Measurements from ENCODE around the gene VSTM2B. TPM values are rescaled to one million over a fixed set of nuclear protein-coding genes. Genes with fewer than 3 reads are reported as not detected.

Gene VSTM2B
- polyA plus RNA-seq, 1 of the 3 experiments (the other 2 are of a cell fraction), result not detected

DNA sequence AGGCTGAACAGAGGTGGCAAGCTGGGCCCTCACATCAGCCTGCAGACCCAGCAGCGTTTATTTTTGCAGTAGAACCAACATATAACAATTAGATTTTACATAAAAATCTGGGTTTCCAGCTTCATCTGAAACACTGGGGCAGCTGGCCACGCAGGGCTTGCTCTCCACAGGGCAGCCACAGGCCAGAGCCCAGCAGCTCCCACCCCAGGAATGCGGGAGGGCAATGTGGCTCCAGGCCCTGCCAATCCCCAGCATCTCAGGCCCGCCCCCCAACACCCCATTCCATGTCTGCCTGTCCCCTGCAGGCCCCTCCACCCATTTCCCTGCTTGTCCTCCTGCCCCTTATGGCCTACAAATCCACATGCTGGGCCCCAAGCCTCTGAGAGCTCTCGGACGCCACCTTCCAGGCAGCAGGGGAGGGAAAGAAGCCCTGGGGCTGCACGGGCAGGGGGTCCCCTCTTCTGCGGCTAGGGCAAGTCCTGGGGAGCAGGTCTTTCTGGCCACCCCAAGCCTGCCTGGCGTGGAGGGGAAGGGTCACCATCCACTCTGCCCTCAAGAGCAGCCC lies 15.0 kb upstream of the VSTM2B start:
- POLR2A ChIA-PET, result no interaction called here

DNA sequence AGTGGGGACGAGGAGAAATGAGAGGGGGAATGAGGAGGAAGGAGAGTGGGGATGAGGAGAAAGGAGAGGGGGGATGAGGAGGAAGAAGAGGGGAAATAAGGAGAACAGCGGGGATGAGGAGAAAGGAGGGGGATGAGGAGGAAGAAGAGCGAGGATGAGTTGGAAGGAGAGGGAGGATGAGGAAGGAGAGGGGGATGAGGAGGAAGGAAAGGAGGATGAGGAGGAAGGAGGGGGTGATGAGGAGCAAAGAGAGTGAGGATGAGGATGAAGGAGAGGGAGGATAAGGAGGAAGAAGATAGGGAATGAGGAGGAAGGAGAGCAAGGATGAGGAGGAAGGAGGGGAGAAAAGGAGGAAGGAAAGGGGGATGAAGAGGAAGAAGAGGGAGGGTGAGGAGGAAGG lies 14.0 kb upstream of the VSTM2B start:
- Histone ChIP-seq H3K4me1 (ENCODE audit: control insufficient read depth in 1 of 2, insufficient read depth in 2 of 2, low read depth in 1 of 2, low read length in 1 of 2) (no peaks in the 10 kb centered on the region), H3K9ac (no peak overlapping the region), H3K4me2 (no peak overlapping the region), H3F3A (replicated peaks; ENCODE audit: insufficient read depth) (no peaks in the 10 kb centered on the region), H3K4me3 (ENCODE audit: low read depth in 2 of 2, low read length in 1 of 2) (no peak overlapping the region), H3K27me3 (ENCODE audit: insufficient read depth) (no peaks in the 10 kb centered on the region), H3K79me2 (ENCODE audit: insufficient read depth) (no peaks in the 10 kb centered on the region), H4K20me1 (ENCODE audit: insufficient read depth) (no peaks in the 10 kb centered on the region), H2AFZ (ENCODE audit: low read depth) (no peak overlapping the region), H3K9me2 (no peaks in the 10 kb centered on the region), H3K36me3 (replicated peaks in 1 of 2; ENCODE audit: control insufficient read depth in 1 of 2, insufficient read depth in 2 of 2, low read length in 1 of 2) (no peaks in the 10 kb centered on the region), H3K27ac (ENCODE audit: low read depth in 2 of 2, low read length in 1 of 2) (no peak overlapping the region), H3K9me3 (no peaks in the 10 kb centered on the region)
- ChIA-PET POLR2A (no interaction called here), CTCF (no interaction called here)
- whole genome bisulfite sequencing (ENCODE audit: low lambda C conversion rate), result 5% methylated on average over 3 of the region's 3 CpGs
- TF ChIP-seq ELF1 (IDR thresholded peaks at IDR 0.05), result no peak
- TF ChIP-seq, protein P1, sequence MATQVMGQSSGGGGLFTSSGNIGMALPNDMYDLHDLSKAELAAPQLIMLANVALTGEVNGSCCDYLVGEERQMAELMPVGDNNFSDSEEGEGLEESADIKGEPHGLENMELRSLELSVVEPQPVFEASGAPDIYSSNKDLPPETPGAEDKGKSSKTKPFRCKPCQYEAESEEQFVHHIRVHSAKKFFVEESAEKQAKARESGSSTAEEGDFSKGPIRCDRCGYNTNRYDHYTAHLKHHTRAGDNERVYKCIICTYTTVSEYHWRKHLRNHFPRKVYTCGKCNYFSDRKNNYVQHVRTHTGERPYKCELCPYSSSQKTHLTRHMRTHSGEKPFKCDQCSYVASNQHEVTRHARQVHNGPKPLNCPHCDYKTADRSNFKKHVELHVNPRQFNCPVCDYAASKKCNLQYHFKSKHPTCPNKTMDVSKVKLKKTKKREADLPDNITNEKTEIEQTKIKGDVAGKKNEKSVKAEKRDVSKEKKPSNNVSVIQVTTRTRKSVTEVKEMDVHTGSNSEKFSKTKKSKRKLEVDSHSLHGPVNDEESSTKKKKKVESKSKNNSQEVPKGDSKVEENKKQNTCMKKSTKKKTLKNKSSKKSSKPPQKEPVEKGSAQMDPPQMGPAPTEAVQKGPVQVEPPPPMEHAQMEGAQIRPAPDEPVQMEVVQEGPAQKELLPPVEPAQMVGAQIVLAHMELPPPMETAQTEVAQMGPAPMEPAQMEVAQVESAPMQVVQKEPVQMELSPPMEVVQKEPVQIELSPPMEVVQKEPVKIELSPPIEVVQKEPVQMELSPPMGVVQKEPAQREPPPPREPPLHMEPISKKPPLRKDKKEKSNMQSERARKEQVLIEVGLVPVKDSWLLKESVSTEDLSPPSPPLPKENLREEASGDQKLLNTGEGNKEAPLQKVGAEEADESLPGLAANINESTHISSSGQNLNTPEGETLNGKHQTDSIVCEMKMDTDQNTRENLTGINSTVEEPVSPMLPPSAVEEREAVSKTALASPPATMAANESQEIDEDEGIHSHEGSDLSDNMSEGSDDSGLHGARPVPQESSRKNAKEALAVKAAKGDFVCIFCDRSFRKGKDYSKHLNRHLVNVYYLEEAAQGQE (IDR thresholded peaks at IDR 0.05; ENCODE audit: low read depth, low read length), result no peak
- TF ChIP-seq, protein P2, sequence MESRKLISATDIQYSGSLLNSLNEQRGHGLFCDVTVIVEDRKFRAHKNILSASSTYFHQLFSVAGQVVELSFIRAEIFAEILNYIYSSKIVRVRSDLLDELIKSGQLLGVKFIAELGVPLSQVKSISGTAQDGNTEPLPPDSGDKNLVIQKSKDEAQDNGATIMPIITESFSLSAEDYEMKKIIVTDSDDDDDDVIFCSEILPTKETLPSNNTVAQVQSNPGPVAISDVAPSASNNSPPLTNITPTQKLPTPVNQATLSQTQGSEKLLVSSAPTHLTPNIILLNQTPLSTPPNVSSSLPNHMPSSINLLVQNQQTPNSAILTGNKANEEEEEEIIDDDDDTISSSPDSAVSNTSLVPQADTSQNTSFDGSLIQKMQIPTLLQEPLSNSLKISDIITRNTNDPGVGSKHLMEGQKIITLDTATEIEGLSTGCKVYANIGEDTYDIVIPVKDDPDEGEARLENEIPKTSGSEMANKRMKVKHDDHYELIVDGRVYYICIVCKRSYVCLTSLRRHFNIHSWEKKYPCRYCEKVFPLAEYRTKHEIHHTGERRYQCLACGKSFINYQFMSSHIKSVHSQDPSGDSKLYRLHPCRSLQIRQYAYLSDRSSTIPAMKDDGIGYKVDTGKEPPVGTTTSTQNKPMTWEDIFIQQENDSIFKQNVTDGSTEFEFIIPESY (IDR thresholded peaks at IDR 0.05; ENCODE audit: borderline replicate concordance, low read depth), result no peak
- no peak for TF ChIP-seq YY1 (IDR thresholded peaks at IDR 0.05; ENCODE audit: low read depth)
- no peak for TF ChIP-seq NRF1 (IDR thresholded peaks at IDR 0.05; ENCODE audit: low read depth, low read length)
- no peak for TF ChIP-seq RFX5 (IDR thresholded peaks at IDR 0.05; ENCODE audit: low read length)
- TF ChIP-seq, protein P3, sequence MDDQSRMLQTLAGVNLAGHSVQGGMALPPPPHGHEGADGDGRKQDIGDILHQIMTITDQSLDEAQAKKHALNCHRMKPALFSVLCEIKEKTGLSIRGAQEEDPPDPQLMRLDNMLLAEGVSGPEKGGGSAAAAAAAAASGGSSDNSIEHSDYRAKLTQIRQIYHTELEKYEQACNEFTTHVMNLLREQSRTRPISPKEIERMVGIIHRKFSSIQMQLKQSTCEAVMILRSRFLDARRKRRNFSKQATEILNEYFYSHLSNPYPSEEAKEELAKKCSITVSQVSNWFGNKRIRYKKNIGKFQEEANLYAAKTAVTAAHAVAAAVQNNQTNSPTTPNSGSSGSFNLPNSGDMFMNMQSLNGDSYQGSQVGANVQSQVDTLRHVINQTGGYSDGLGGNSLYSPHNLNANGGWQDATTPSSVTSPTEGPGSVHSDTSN (IDR thresholded peaks at IDR 0.05), result no peak
- TF ChIP-seq SIN3A (IDR thresholded peaks at IDR 0.05; ENCODE audit: borderline replicate concordance, low read depth, low read length), result no peak
- no peak for TF ChIP-seq JUND (IDR thresholded peaks at IDR 0.05)
- TF ChIP-seq TAF1 (IDR thresholded peaks at IDR 0.05; ENCODE audit: borderline replicate concordance, low read depth, low read length), result no peak
- no peak for DNase-seq

More for the DNA sequence above, 15.0 kb upstream of the VSTM2B start:
- no peaks in the 10 kb centered on the region for H3K36me3 ChIP-seq (replicated peaks in 1 of 2; ENCODE audit: control insufficient read depth in 1 of 2, insufficient read depth in 2 of 2, low read length in 1 of 2)
- H3K27me3 ChIP-seq (ENCODE audit: insufficient read depth), result no peaks in the 10 kb centered on the region
- no peak overlapping the region for H2AFZ ChIP-seq (ENCODE audit: low read depth)
- H3K9me3 ChIP-seq, result no peaks in the 10 kb centered on the region
- 5% methylated on average over 7 of the region's 9 CpGs for WGBS (ENCODE audit: low lambda C conversion rate)
- no peak overlapping the region for H3K4me2 ChIP-seq
- no peaks in the 10 kb centered on the region for H4K20me1 ChIP-seq (ENCODE audit: insufficient read depth)
- CTCF ChIA-PET, result no interaction called here
- H3K79me2 ChIP-seq (ENCODE audit: insufficient read depth), result no peaks in the 10 kb centered on the region
- TF ChIP-seq, protein P4, sequence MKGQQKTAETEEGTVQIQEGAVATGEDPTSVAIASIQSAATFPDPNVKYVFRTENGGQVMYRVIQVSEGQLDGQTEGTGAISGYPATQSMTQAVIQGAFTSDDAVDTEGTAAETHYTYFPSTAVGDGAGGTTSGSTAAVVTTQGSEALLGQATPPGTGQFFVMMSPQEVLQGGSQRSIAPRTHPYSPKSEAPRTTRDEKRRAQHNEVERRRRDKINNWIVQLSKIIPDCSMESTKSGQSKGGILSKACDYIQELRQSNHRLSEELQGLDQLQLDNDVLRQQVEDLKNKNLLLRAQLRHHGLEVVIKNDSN (IDR thresholded peaks at IDR 0.05; ENCODE audit: borderline replicate concordance, low read depth), result no peak
- TF ChIP-seq FOXJ3 (CRISPR knock-in tag; IDR thresholded peaks at IDR 0.05), result no peak
- H3K4me3 ChIP-seq (ENCODE audit: low read depth in 2 of 2, low read length in 1 of 2), result no peak overlapping the region
- H3F3A ChIP-seq (replicated peaks; ENCODE audit: insufficient read depth), result no peaks in the 10 kb centered on the region
- H3K27ac ChIP-seq (ENCODE audit: low read depth in 2 of 2, low read length in 1 of 2), result no peak overlapping the region
- no peaks in the 10 kb centered on the region for H3K9me2 ChIP-seq
- no peak overlapping the region for H3K9ac ChIP-seq
- DNase-seq, result no peak
- no peaks in the 10 kb centered on the region for H3K4me1 ChIP-seq (ENCODE audit: control insufficient read depth in 1 of 2, insufficient read depth in 2 of 2, low read depth in 1 of 2, low read length in 1 of 2)
